ENCODE data around the gene H3-3A. TPM values are rescaled to one million over a fixed set of nuclear protein-coding genes. Genes with fewer than 3 reads are reported as not detected.

Gene H3-3A
- total RNA-seq, 1 experiment from 2014 or later, result 894 TPM

DNA sequence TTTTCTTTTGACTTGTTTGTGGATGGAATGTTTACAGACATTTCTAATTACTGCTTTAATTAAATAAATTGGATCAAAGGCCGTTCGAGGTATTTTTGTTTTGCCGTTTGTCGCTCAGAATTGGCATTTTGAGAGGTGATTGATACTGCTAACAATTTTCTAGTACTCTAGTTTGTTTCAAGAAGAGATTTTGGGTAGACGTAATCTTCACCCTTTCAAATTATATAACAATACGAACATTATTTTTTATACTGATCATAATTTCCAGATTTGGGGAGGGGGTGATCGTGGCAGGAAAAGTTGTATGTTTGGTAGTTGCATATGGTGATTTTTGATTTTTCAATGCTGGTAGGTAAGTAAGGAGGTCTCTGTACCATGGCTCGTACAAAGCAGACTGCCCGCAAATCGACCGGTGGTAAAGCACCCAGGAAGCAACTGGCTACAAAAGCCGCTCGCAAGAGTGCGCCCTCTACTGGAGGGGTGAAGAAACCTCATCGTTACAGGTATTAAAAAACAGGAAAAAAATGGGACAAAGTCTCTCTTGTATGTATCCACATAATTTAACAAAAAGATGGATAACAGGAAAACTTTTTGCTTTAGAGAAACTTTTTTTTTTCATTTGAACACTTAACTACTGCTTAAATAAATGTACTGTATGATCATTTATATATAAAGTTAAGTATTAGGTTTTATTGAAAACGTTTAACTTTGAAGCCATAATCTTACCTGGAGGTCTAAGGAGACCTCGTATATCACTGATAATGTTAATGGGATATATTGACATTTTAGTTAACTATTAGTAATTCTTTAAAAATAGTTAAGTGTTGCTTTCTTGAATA, 1.7 kb downstream of the H3-3A start:
- no peak for DNase-seq (ENCODE audit: low spot score)
- ChIA-PET CTCF (interaction anchor here (0.5 to 1.9 kb wide), 36 partner anchors 9 to 184 kb away, joined by 3 to 49 read pairs (median 7); partner anchors contain the start of genes LEFTY1, PYCR2, SDE2 and TMEM63A), POLR2A (interaction anchor here (0.8 to 3.2 kb wide), 8 partner anchors 9 to 64 kb away, joined by 3 to 30 read pairs (median 4); partner anchors contain the start of gene SDE2)
- no peaks in the 10 kb centered on the region for H3K9me3 Mint-ChIP-seq
- peaks cover 66% of the 10 kb centered on the region for H3K36me3 Mint-ChIP-seq
- no peaks in the 10 kb centered on the region; the same call in 1 of the 2 replicates for H3K27me3 Mint-ChIP-seq (ENCODE audit: low read depth)
- peak overlapping the region; percentile 99 for H3K27ac Mint-ChIP-seq
- H3K4me3 Mint-ChIP-seq, result peak overlapping the region; percentile 100
- peaks cover 49% of the 10 kb centered on the region for H3K4me1 Mint-ChIP-seq
- TF ChIP-seq, protein P1, sequence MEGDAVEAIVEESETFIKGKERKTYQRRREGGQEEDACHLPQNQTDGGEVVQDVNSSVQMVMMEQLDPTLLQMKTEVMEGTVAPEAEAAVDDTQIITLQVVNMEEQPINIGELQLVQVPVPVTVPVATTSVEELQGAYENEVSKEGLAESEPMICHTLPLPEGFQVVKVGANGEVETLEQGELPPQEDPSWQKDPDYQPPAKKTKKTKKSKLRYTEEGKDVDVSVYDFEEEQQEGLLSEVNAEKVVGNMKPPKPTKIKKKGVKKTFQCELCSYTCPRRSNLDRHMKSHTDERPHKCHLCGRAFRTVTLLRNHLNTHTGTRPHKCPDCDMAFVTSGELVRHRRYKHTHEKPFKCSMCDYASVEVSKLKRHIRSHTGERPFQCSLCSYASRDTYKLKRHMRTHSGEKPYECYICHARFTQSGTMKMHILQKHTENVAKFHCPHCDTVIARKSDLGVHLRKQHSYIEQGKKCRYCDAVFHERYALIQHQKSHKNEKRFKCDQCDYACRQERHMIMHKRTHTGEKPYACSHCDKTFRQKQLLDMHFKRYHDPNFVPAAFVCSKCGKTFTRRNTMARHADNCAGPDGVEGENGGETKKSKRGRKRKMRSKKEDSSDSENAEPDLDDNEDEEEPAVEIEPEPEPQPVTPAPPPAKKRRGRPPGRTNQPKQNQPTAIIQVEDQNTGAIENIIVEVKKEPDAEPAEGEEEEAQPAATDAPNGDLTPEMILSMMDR (IDR thresholded peaks at IDR 0.05), result peak; percentile 80
- no peak for TF ChIP-seq ELF4 (CRISPR knock-in tag; IDR thresholded peaks at IDR 0.05; ENCODE audit: low read depth)
- 0 out of 2 replicates have a peak, but pooled peaks have one; percentile 28 for TF ChIP-seq ZSCAN18 (CRISPR knock-in tag; IDR thresholded peaks at IDR 0.05)
- TF ChIP-seq AR (CRISPR knock-in tag; IDR thresholded peaks at IDR 0.05), result peak; percentile 77; the same call in 1 of the 2 replicates
- peak; percentile 34; the same call in 1 of the 2 replicates for TF ChIP-seq MXD4 (CRISPR knock-in tag; IDR thresholded peaks at IDR 0.05; ENCODE audit: borderline replicate concordance)
- no peak for ATAC-seq

GRCh38 chr1:226064816-226065248, 2.3 kb downstream of the H3-3A start:
- POLR2A ChIA-PET, result interaction anchor here (0.5 to 1.1 kb wide), 9 partner anchors 8 to 65 kb away, joined by 3 to 5 read pairs (median 3); partner anchors contain the start of gene SDE2
- DNase-seq (ENCODE audit: low spot score), result no peak
- Mint-ChIP-seq H3K9me3 (no peaks in the 10 kb centered on the region), H3K4me3 (peak overlapping the region; percentile 100), H3K27ac (peak overlapping the region; percentile 87; the same call in 1 of the 2 replicates), H3K4me1 (peaks cover 50% of the 10 kb centered on the region), H3K27me3 (ENCODE audit: low read depth) (no peaks in the 10 kb centered on the region; the same call in 1 of the 2 replicates), H3K36me3 (peaks cover 66% of the 10 kb centered on the region)
- TF ChIP-seq FOXP1 (CRISPR knock-in tag; IDR thresholded peaks at IDR 0.05; ENCODE audit: borderline replicate concordance), result no peak
- TF ChIP-seq NR2C2 (CRISPR knock-in tag; IDR thresholded peaks at IDR 0.05), result no peak
- no peak for TF ChIP-seq ESRRA (CRISPR knock-in tag; IDR thresholded peaks at IDR 0.05; ENCODE audit: borderline replicate concordance)
- no peak for TF ChIP-seq TP53 (CRISPR knock-in tag; IDR thresholded peaks at IDR 0.05)
- TF ChIP-seq, protein P2, sequence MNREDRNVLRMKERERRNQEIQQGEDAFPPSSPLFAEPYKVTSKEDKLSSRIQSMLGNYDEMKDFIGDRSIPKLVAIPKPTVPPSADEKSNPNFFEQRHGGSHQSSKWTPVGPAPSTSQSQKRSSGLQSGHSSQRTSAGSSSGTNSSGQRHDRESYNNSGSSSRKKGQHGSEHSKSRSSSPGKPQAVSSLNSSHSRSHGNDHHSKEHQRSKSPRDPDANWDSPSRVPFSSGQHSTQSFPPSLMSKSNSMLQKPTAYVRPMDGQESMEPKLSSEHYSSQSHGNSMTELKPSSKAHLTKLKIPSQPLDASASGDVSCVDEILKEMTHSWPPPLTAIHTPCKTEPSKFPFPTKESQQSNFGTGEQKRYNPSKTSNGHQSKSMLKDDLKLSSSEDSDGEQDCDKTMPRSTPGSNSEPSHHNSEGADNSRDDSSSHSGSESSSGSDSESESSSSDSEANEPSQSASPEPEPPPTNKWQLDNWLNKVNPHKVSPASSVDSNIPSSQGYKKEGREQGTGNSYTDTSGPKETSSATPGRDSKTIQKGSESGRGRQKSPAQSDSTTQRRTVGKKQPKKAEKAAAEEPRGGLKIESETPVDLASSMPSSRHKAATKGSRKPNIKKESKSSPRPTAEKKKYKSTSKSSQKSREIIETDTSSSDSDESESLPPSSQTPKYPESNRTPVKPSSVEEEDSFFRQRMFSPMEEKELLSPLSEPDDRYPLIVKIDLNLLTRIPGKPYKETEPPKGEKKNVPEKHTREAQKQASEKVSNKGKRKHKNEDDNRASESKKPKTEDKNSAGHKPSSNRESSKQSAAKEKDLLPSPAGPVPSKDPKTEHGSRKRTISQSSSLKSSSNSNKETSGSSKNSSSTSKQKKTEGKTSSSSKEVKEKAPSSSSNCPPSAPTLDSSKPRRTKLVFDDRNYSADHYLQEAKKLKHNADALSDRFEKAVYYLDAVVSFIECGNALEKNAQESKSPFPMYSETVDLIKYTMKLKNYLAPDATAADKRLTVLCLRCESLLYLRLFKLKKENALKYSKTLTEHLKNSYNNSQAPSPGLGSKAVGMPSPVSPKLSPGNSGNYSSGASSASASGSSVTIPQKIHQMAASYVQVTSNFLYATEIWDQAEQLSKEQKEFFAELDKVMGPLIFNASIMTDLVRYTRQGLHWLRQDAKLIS (CRISPR knock-in tag; IDR thresholded peaks at IDR 0.05; ENCODE audit: borderline replicate concordance), result no peak
- no peak for TF ChIP-seq AR (CRISPR knock-in tag; IDR thresholded peaks at IDR 0.05)
- TF ChIP-seq ETV6 (CRISPR knock-in tag; IDR thresholded peaks at IDR 0.05), result no peak
- TF ChIP-seq GRHL2 (CRISPR knock-in tag; IDR thresholded peaks at IDR 0.05; ENCODE audit: insufficient replicate concordance, severe bottlenecking), result no peak
- no peak for TF ChIP-seq CDX4 (CRISPR knock-in tag; IDR thresholded peaks at IDR 0.05; ENCODE audit: borderline replicate concordance)
- no peak for TF ChIP-seq ZNF317 (CRISPR knock-in tag; IDR thresholded peaks at IDR 0.05; ENCODE audit: borderline replicate concordance, low read depth)
- no peak for TF ChIP-seq EMX1 (CRISPR knock-in tag; IDR thresholded peaks at IDR 0.05)
- no peak for TF ChIP-seq RELA (CRISPR knock-in tag; IDR thresholded peaks at IDR 0.05; ENCODE audit: borderline replicate concordance)
- ATAC-seq, result no peak
- CTCF ChIA-PET, result interaction anchor here (0.5 to 1.9 kb wide), 38 partner anchors 9 to 185 kb away, joined by 3 to 49 read pairs (median 6); partner anchors contain the start of genes LEFTY1, PYCR2, SDE2 and TMEM63A

Measured in WTC11 (cell line).